Ovary (tissue), 9 donors: ENCODE measurements around the gene ADGRA1. TPM values are rescaled to one million over a fixed set of nuclear protein-coding genes. Genes with fewer than 3 reads are reported as not detected.
A peak's percentile ranks its signal among the peaks of the same experiment; 100 is the strongest.

Source experiments
- DNase-seq, 5 donors: peaks; one replicate each; pipeline ENCODE4 v3.0.0-alpha.2; 2019 to 2020
- H3K27ac ChIP-seq, 2 donors: fragments of 200-600 bp; one replicate each; pipeline versions ENCODE4 v1.5.1 to v1.8.0; 2019 to 2022
- H3K27me3 ChIP-seq: fragments of 200-600 bp; one replicate; pipeline ENCODE4 v1.8.0; 2022
- H3K36me3 ChIP-seq: fragments of 200-600 bp; sonication (generic); one replicate; pipeline ENCODE4 v1.5.1; 2019
- H3K4me1 ChIP-seq: one replicate; pipeline ENCODE4 v1.8.1; 2013; ENCODE audit warnings: mild to moderate bottlenecking, moderate library complexity; ENCODE audit not compliant: insufficient read depth
- H3K4me3 ChIP-seq: fragments of 200-600 bp; sonication (generic); one replicate; pipeline ENCODE4 v1.5.1; 2017
- H3K9me3 ChIP-seq, 2 donors: fragments of 200-600 bp in 1 of 2; sonication (generic) in 1 of 2; one replicate each; pipeline versions ENCODE4 v1.5.1 to v1.8.1; 2013 to 2019; ENCODE audit warnings: mild to moderate bottlenecking in 1 of 2, moderate library complexity in 1 of 2
- CTCF ChIP-seq, 3 donors: fragments of 450-650 bp in 2 of 3; fragments of 200-600 bp in 1 of 3; IDR thresholded peaks; one replicate each; pipeline versions ENCODE4 v1.5.1 to v1.8.0; 2016 to 2022; ENCODE audit warnings: antibody characterized with exemption in 3 of 3, mild to moderate bottlenecking in 1 of 3
- EP300 ChIP-seq: sonication (generic); formaldehyde crosslinking; IDR thresholded peaks from one replicate; pipeline ENCODE4 v1.6.1; 2017; ENCODE audit warnings: antibody characterized with exemption
- POLR2A ChIP-seq: fragments of 450-650 bp; IDR thresholded peaks from one replicate; pipeline ENCODE4 v1.6.1; 2017; ENCODE audit warnings: antibody characterized with exemption, mild to moderate bottlenecking, moderate library complexity
- WGBS, 3 donors: extraction: QIAGEN DNeasy Blood & Tissue Kit in 1 of 3; methylation state at CpG; one replicate each; pipeline versions ENCODE4 v1.1.5 to v1.1.7; 2013 to 2017; 5-methylcytosine and 5-hydroxymethylcytosine counted together
- intact Hi-C, 4 donors: fragments of 100-400 bp; cut with DNase I; formaldehyde crosslinking; loops; one replicate each; pipeline versions ENCODE4 v1.11.0 to v1.15.1; 2022 to 2023
- polyA plus RNA-seq, 2 donors: library from polyadenylated mRNA; stranded (reverse); fragments of 200-250 nt in 1 of 2; fragments of 350-450 nt in 1 of 2; fragmentation: Illumina TruSeq in 1 of 2; extraction: RNeasy Lipid Tissue Mini Kit (QIAGEN cat#74804) in 1 of 2; gene quantifications; one replicate each; pipeline ENCODE4 v1.2.3, GENCODE V29; 2013 to 2014
- total RNA-seq, 7 donors: library from RNA; depleted of rRNA in 2 of 7; stranded (reverse); fragments of >200 nt in 2 of 7; fragmentation: NEBNext Ultra II Directional in 3 of 7; extraction: Animal tissue kit (Norgen Biotek cat#: 25700) in 3 of 7; gene quantifications; one replicate each; pipeline versions ENCODE4 v1.1.0 to v1.2.4, GENCODE V29; 2016 to 2023
- donor health status: DM: no; HTN: no; CAD: no; lungs with moderate emphysema.
- donor health status: DM: no; HTN: no; CAD: no.
- donor health status: Bipolar disorder and iron deficiency.
- donor health status: DM: yes; HTN: yes; CAD: no.
- donor health status: DM: no; HTN: no; CAD: no.
- donor health status: DM: yes; HTN: yes; CAD: no.

ADGRA1 gene
- total and polyA plus RNA-seq, 9 donors: 0.07 to 0.92 (median 0.13) TPM; not detected in 5

GRCh38 chr10:133166828-133167692 is 79.3 kb downstream of the ADGRA1 start:
- no peaks in the 10 kb centered on the region for H3K9me3 ChIP-seq
- 49 to 56% (median 55%) methylated on average over 66 of the region's 66 CpGs for WGBS, 3 donors
- no peak overlapping the region for H3K4me3 ChIP-seq
- intact Hi-C loops: no loop called here
- H3K4me1 ChIP-seq: peaks cover 4% of the 10 kb centered on the region
- H3K27me3 ChIP-seq: no peaks in the 10 kb centered on the region
- no peaks in the 10 kb centered on the region for H3K36me3 ChIP-seq
- no peak for TF ChIP-seq EP300
- no peak for TF ChIP-seq POLR2A
- no peak for TF ChIP-seq CTCF (IDR thresholded peaks at IDR 0.05)
- peak in 3 of 5 donors; percentile 31 to 68 (median 48) for DNase-seq
- no peak overlapping the region for H3K27ac ChIP-seq

- TF ChIP-seq POLR2A (no peak), CTCF (IDR thresholded peaks at IDR 0.05) (no peak), EP300 (no peak)
- intact Hi-C loops: no loop called here
- peaks cover 4% of the 10 kb centered on the region for H3K4me1 ChIP-seq
- WGBS, 3 donors: 90 to 93% (median 93%) methylated on average over 37 of the region's 37 CpGs
- no peak overlapping the region for H3K4me3 ChIP-seq
- no peaks in the 10 kb centered on the region for H3K27me3 ChIP-seq
- no peaks in the 10 kb centered on the region for H3K36me3 ChIP-seq
- no peak overlapping the region for H3K27ac ChIP-seq
- no peaks in the 10 kb centered on the region for H3K9me3 ChIP-seq
- DNase-seq: peak in 1 of 5 donors; percentile 14
Measured at GRCh38 chr10:133167693-133168616, 80.2 kb downstream of the ADGRA1 start.

GRCh38 chr10:133168617-133169031 is 80.9 kb downstream of the ADGRA1 start:
- H3K27me3 ChIP-seq: no peaks in the 10 kb centered on the region
- H3K27ac ChIP-seq: no peak overlapping the region
- intact Hi-C loops: no loop called here
- no peak overlapping the region for H3K4me3 ChIP-seq
- WGBS, 3 donors: 78 to 83% (median 80%) methylated on average over 14 of the region's 14 CpGs
- peaks cover 4% of the 10 kb centered on the region for H3K4me1 ChIP-seq
- H3K9me3 ChIP-seq: no peaks in the 10 kb centered on the region
- no peaks in the 10 kb centered on the region for H3K36me3 ChIP-seq
- DNase-seq: peak in 1 of 5 donors; percentile 12
- TF ChIP-seq CTCF (IDR thresholded peaks at IDR 0.05): no peak
- no peak for TF ChIP-seq EP300
- no peak for TF ChIP-seq POLR2A

GRCh38 chr10:133169173-133169947 is 81.6 kb downstream of the ADGRA1 start:
- WGBS, 3 donors: 95 to 97% (median 95%) methylated on average over 30 of the region's 30 CpGs
- peak in 1 of 5 donors; percentile 8 for DNase-seq

More at GRCh38 chr10:133169173-133169947, 81.6 kb downstream of the ADGRA1 start:
- TF ChIP-seq POLR2A (no peak), CTCF (IDR thresholded peaks at IDR 0.05) (no peak), EP300 (no peak)
- peaks cover 4% of the 10 kb centered on the region for H3K4me1 ChIP-seq
- no peaks in the 10 kb centered on the region for H3K27me3 ChIP-seq
- H3K9me3 ChIP-seq: no peaks in the 10 kb centered on the region
- H3K27ac ChIP-seq: no peak overlapping the region
- no peaks in the 10 kb centered on the region for H3K36me3 ChIP-seq
- intact Hi-C loops: no loop called here
- H3K4me3 ChIP-seq: no peak overlapping the region
